Retinal pigment epithelial cell (primary cell): ENCODE measurements around the gene AMPD1.

Experiments used
- DNase-seq: peaks from one replicate; pipeline ENCODE4 v3.0.0-alpha.2; 2010; ENCODE audit warnings: low read depth
- H3K4me3 ChIP-seq: 2 replicates; pipeline ENCODE4 v1.5.1; 2011; ENCODE audit warnings: mild to moderate bottlenecking, low read length, control low read depth, moderate library complexity
- CTCF ChIP-seq: conservative IDR thresholded peaks from 2 replicates; pipeline ENCODE4 v1.5.1; 2011; ENCODE audit warnings: low read depth, low read length, control low read depth, inconsistent platforms

AMPD1 gene

GRCh38 chr1:114670083-114671010 is 25.0 kb downstream of the AMPD1 start:
- peak overlapping the region; percentile 64 for H3K4me3 ChIP-seq
- DNase-seq = peak; percentile 42
- no peak for TF ChIP-seq CTCF

GRCh38 chr1:114669562-114670082 is 25.7 kb downstream of the AMPD1 start, which contains the start of gene DENND2C:
DENND2C (minus strand) TSS chr1:114670049; CDS start chr1:114625984, 44,065 bp downstream.
- peak within 1 kb of the TSS; percentile 64 for H3K4me3 ChIP-seq
- no peak for DNase-seq
- peak; percentile 5 for TF ChIP-seq CTCF

- no peak for TF ChIP-seq CTCF
- peak overlapping the region; percentile 64 for H3K4me3 ChIP-seq
- no peak for DNase-seq
Measured at GRCh38 chr1:114668784-114669561, 26.4 kb downstream of the AMPD1 start.

GRCh38 chr1:114668373-114668772 is 27.0 kb downstream of the AMPD1 start:
- no peak for TF ChIP-seq CTCF
- DNase-seq = no peak
- no peak overlapping the region for H3K4me3 ChIP-seq

GRCh38 chr1:114666954-114667353 is 28.4 kb downstream of the AMPD1 start:
- TF ChIP-seq CTCF = no peak
- no peak for DNase-seq
- no peak overlapping the region for H3K4me3 ChIP-seq

GRCh38 chr1:114660238-114660637 is 35.1 kb downstream of the AMPD1 start:
- no peak for DNase-seq
- H3K4me3 ChIP-seq = no peak overlapping the region
- no peak for TF ChIP-seq CTCF
